Measurements from ENCODE around the gene CHRM1.

CHRM1 gene

DNA sequence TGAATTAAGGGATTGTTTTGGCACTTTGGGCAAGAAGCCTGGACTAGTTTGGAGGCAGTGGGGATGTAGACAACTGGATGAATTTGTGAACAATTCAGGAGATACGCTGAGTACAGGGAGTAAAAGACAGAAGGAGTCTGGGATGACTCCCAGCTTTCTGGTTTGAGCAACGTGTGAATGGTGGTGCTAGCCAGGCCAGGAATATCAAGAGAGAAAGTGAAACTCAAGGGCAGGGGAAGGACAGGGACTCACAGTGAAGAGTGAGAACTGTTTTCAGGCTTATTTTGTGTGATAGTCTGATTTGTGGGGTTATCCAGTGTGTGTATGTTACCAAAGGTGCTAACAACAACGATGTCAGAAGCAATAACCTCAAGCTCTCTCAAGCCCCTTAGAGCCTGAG lies 15.9 kb downstream of the CHRM1 start:
- no peak for DNase-seq (ENCODE audit: low read depth)

DNA sequence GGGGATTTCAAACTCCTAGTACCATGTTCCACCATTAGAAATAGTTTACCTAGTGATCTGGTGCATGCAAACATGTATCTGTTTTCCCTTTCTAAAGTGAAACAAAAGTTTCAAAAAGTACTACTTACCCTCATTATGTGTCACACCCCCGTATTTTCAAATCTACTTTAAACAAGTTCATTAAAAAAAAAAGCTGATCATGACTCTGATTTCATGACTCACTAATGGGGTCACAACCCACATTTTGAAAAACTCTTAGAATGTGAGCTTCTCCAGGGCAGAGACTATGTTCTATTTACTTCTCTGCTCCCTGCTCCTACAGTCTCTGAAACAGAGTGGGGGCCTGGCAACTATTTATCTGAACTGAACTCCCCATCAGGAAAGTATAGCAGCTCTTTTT lies 18.2 kb downstream of the CHRM1 start:
- DNase-seq (ENCODE audit: low read depth): no peak

DNA sequence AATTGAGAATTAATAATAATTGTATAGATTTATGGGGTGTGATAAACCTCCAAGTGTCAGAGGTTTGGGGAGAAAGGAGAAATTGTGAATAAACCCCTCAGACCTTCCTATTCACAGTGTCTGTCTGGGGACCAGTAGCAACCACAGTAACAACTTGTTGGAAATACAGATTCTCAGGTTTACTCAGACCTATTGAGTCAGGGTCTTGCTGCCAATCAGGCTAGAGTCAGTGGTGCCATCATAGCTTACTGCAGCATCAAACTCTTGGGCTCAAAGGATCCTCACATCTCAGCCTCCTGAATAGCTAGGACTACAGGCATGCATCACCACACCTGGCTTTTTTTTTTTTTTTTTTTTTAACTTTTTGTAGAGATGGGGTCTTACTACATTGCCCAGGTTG lies 23.1 kb downstream of the CHRM1 start:
- DNase-seq (ENCODE audit: low read depth): no peak

DNA sequence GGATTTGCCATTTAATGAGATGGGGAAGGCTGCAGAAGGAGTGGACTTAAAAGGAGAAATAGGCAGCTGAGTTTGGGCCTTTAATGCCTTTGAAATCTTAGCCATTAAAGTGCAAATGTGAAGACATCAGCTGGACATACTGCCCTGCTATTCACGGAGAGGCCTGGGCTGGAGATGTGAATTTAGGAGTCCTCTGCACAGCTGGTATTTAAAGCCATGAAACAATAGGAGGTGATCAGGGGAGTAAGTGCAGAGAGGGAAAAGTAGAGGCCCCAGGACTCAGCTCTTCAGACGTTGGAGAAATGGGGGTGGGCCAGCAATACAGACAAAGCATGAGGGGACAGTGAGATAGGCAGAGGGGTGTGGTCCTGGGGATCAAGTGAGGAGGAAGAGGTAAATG lies 23.9 kb downstream of the CHRM1 start:
- no peak for DNase-seq (ENCODE audit: low read depth)

GRCh38 chr11:62896049-62896448 lies 25.1 kb downstream of the CHRM1 start:
- no peak for DNase-seq (ENCODE audit: low read depth)

DNA sequence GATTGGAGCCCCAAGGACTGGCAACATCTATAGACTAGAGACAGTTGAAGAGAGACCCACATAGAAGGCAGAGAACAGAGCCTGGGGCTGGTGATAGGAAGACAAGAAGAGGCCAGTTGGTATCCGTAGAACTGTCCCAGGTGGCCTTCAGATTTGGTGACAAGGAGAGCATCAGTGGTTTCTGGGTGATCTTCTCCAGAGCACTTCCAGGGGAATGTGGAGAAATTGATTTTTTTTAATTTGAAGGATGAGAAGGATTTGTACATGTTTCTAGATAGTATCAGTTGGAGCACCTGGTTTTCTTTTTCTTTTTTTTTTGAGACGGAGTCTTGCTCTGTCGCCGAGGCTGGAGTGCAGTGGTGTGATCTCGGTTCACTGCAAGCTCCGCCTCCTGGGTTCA lies 25.7 kb downstream of the CHRM1 start:
- DNase-seq (ENCODE audit: low read depth): no peak

DNA sequence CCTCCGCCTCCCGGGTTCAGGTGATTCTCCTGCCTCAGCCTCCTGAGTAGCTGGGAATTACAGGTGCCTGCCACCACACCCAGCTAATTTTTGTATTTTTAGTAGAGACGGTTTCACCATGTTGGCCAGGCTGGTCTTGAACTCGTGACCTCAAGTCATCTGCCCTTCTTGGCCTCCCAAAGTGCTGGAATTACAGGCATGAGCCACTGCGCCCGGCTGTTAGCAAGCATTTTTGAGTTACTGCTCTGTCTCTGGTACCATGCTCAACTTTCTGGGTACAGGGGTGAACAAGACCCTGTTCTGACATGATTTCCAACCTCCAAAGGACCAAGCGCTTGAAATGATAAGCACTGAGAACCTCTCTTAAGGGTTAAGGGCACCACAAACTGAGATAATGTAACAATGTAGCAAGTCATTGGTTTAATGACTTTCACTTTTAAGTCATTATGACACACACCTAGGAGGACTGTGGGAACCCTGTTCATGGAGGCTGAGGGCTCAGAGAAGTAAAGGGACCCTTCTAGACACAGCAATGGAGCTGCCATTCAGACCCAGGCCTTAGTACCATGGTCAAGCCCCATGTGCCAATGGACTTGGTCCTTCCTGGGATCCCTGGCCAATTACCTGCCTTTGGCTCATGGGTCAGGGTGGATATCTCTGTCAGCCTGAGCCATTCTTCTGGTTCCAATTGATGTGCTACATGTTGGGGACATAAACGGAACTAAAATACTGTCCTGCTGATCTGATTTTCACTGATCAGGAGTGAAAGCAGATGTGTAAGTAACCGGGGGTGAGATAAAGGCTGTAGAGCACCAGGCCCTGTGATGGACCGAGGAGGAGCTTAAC lies 28.9 kb downstream of the CHRM1 start:
- DNase-seq (ENCODE audit: low read depth): no peak

GRCh38 chr11:62889484-62890437 lies 31.4 kb downstream of the CHRM1 start:
- DNase-seq (ENCODE audit: low read depth): peak; percentile 52

DNA sequence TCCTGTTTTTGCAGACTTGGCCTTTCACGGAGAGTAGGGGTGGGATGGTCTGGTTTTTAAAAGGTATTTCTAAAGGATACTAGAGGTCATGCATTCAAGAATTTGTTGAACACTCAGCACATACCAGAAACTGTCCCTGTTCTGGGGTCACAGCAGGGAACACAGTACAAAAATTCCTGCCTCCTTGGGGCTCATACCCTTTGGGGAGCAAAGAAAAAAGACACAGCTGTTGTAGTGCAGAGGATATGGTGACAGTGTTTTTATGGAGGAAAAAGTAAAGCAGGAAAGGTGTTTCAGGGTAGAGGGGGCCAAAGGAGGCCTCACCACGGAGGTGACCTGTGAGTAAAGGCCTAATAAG lies 32.1 kb downstream of the CHRM1 start:
- DNase-seq (ENCODE audit: low read depth): no peak

DNA sequence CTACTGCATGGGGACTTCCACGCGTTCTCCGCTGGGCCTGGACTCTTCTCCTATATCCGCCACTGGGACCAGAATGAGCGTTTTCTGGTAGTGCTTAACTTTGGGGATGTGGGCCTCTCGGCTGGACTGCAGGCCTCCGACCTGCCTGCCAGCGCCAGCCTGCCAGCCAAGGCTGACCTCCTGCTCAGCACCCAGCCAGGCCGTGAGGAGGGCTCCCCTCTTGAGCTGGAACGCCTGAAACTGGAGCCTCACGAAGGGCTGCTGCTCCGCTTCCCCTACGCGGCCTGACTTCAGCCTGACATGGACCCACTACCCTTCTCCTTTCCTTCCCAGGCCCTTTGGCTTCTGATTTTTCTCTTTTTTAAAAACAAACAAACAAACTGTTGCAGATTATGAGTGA lies 32.8 kb downstream of the CHRM1 start:
- no peak for DNase-seq (ENCODE audit: low read depth)

GRCh38 chr11:62885137-62885750 lies 35.9 kb downstream of the CHRM1 start:
- no peak for DNase-seq (ENCODE audit: low read depth)

GRCh38 chr11:62883673-62884072 lies 37.5 kb downstream of the CHRM1 start:
- no peak for DNase-seq (ENCODE audit: low read depth)

DNA sequence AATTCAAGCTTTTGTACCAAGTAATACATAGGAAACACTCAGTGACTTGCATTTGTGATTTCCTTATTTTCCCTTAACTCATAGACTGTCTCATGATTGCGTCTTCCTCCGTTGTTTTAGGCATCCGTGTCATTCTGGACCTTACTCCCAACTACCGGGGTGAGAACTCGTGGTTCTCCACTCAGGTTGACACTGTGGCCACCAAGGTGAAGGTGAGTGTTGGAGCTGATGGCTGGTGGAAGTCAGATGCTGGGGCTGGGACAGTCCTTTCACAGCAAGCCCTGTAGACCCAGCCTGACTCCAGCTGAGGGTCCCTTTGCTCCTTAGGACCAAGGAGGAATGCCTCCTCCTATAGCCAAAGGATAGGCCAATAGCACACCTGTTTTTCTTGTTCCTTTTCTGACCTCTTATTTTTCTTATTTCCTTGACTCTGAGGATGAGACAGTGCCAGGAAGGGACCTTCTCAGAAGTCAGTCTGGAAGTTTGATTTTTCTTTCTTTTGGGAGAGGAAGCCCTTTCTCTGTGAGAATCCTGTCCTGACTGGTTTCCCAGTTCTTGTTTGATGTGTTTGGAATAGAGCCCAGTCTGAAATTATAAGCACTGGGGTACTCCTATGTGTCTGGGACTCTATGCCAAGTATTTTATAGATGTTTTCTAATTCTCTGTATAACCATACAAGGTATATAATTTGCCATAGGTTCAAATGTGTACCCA lies 38.2 kb downstream of the CHRM1 start:
- no peak for DNase-seq (ENCODE audit: low read depth)

DNA sequence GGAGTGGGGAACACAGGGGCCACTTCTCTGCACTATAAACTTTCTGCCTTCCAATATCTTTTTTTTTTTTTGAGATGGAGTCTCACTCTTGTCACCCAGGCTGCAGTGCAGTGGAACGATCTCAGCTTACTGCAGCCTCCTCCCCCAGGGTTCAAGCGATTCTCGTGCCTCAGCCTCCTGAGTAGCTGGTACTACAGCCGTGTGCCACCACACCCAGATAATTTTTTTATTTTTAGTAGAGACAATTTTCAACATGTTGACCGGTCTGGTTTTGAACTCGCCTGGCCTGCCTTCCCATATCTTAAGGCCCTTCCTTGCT lies 38.8 kb downstream of the CHRM1 start:
- no peak for DNase-seq (ENCODE audit: low read depth)

DNA sequence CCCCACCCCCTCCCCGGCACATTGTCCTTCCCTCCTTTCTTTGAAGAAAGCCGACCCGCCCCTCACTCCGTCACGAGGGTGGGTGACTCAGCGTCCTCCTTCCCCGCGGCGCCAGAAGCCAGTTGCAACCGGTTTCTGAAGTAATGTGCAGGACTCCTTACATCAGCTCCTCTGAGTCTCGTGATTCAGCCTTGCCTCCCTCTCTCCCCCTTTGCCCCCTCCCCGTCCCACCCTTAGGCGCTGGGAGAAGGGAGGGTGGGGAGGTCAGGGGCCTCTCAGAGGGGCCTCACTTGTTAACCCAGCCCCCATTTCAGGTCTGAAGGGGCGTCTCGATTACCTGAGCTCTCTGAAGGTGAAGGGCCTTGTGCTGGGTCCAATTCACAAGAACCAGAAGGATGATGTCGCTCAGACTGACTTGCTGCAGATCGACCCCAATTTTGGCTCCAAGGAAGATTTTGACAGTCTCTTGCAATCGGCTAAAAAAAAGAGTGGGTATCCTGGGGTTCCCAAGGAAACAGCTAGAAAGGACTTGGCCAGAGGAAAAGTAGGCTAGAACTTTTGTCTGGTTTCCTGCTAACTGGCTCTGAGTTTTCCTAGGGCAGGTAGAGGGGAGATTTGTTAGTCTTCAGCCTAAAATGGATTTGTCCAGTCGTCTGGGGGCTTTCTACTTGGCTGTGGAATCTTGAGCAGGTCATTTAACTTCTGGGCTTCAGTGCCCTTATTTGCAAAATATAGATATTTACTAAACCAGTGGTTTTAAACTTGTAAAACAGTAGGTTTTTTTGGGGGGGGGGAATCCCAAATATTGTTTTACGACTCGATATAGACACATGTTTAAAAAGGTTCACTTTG lies 39.4 kb downstream of the CHRM1 start:
- DNase-seq (ENCODE audit: low read depth): peak; percentile 94

- DNase-seq (ENCODE audit: low read depth): peak; percentile 80
These were observed 40.2 kb downstream of the CHRM1 start, which contains the start of gene SLC3A2 for GRCh38 chr11:62880803-62881578. SLC3A2 (plus strand) TSS chr11:62880896; CDS start chr11:62881024, 128 bp downstream.

DNA sequence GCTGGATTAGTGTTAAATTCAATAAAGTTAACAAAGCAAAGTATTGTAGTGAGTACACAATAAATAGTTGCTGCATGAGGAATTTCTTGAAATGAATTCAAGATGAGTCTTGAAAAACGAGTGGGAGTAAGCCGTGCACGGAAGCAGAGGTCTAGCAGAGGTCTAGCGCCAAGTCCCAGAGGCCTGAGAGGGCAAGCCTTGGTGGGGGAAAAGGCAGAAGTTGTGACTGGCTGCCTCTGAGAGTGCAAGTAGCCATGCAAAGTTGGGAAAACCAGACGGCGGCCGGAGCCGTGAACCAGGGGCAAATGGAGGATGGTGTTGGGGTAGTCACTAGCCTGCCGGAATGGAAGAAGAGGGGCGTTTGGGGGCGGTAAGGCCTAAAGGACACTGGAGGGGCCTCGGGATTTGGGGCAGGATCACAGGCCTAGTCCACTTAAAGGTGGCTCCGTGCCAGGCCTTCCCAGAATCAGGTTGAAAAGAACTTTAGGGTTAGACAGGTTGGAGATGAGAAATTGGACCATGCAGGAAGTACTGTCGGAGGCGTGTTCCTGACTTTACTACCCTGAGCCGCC lies 40.8 kb downstream of the CHRM1 start:
- DNase-seq (ENCODE audit: low read depth): no peak

- no peak for DNase-seq (ENCODE audit: low read depth)
These were observed 41.8 kb downstream of the CHRM1 start for GRCh38 chr11:62879235-62879978.

- DNase-seq (ENCODE audit: low read depth): no peak
These were observed 44.5 kb downstream of the CHRM1 start for GRCh38 chr11:62876712-62877111.
